Stomach (tissue), 9 donors: ENCODE results near the gene DYNLT2. TPM values are rescaled to one million over a fixed set of nuclear protein-coding genes. Genes with fewer than 3 reads are reported as not detected.

ENCODE experiments used
- DNase-seq, 2 donors: peaks; one replicate each; pipeline versions ENCODE4 v3.0.0 to v3.0.0-alpha.2; 2013 to 2019
- H3K27ac ChIP-seq, 5 donors: fragments of 200-600 bp in 4 of 5; sonication (generic) in 4 of 5; one replicate each; pipeline ENCODE4 v1.5.1; 2013 to 2019; ENCODE audit warnings: mild to moderate bottlenecking in 1 of 5, moderate library complexity in 1 of 5
- H3K27me3 ChIP-seq, 3 donors: fragments of 200-600 bp; sonication (generic); one replicate each; pipeline ENCODE4 v1.5.1; 2017 to 2019; ENCODE audit warnings: mixed run types in 1 of 3
- H3K36me3 ChIP-seq, 4 donors: fragments of 200-600 bp; sonication (generic); 1 replicate in 3 of 4; 2 replicates in 1 of 4; pipeline ENCODE4 v1.5.1; 2016 to 2019
- H3K4me1 ChIP-seq, 4 donors: fragments of 200-600 bp; sonication (generic); one replicate each; pipeline ENCODE4 v1.5.1; 2016 to 2019
- H3K4me3 ChIP-seq, 4 donors: fragments of 200-600 bp; sonication (generic) in 3 of 4; one replicate each; pipeline ENCODE4 v1.5.1; 2016 to 2019; ENCODE audit warnings: mild to moderate bottlenecking in 1 of 4
- H3K9me3 ChIP-seq, 4 donors: fragments of 200-600 bp; sonication (generic); one replicate each; pipeline ENCODE4 v1.5.1; 2016 to 2019
- EP300 ChIP-seq: sonication (generic); formaldehyde crosslinking; IDR thresholded peaks from one replicate; pipeline ENCODE4 v1.6.1; 2017; ENCODE audit warnings: antibody characterized with exemption
- POLR2A ChIP-seq, 4 donors: fragments of 450-650 bp; IDR thresholded peaks; one replicate each; pipeline ENCODE4 v1.6.1; 2016; ENCODE audit warnings: antibody characterized with exemption in 4 of 4, control low read depth in 2 of 4, mild to moderate bottlenecking in 1 of 4, moderate library complexity in 1 of 4
- POLR2AphosphoS5 ChIP-seq, 3 donors: sonication (generic); formaldehyde crosslinking; IDR thresholded peaks; one replicate each; pipeline ENCODE4 v1.6.1; 2016; ENCODE audit warnings: antibody characterized with exemption in 3 of 3
- WGBS, 5 donors: extraction: QIAGEN DNeasy Blood & Tissue Kit in 3 of 5; methylation state at CpG; one replicate each; pipeline versions ENCODE4 v1.1.5 to v1.1.7; 2013 to 2018; 5-methylcytosine and 5-hydroxymethylcytosine counted together
- intact Hi-C: fragments of 100-400 bp; cut with DNase I; formaldehyde crosslinking; loops from one replicate; pipeline ENCODE4 v1.15.1; 2023; ENCODE audit warnings: low total_unique reads
- polyA plus RNA-seq, 3 donors: library from polyadenylated mRNA; stranded (reverse); fragments of 200-250 nt; gene quantifications; one replicate each; pipeline ENCODE4 v1.2.3, GENCODE V29; 2013
- total RNA-seq, 5 donors: library from RNA; depleted of rRNA; stranded (reverse); fragments of >200 nt; gene quantifications; one replicate each; pipeline versions ENCODE4 v1.1.0 to v1.2.3, GENCODE V29; 2014 to 2016
- TF ChIP-seq, protein P1 (sequence below), 7 experiments: fragments of 450-650 bp in 4 of 7; fragments of 200-600 bp in 3 of 7; sonication (generic) in 3 of 7; IDR thresholded peaks; one replicate each; pipeline ENCODE4 v1.5.1; 2016 to 2019; ENCODE audit warnings: antibody characterized with exemption in 7 of 7, control low read depth in 2 of 7, mild to moderate bottlenecking in 1 of 7
- donor health status: healthy with polysubstance abuse.
- donor health status: Bipolar disorder and iron deficiency.
- donor health status: healthy.

Gene DYNLT2
- total and polyA plus RNA-seq, 8 donors: 0.46 to 5.3 (median 1.8) TPM; not detected in 2

DNA sequence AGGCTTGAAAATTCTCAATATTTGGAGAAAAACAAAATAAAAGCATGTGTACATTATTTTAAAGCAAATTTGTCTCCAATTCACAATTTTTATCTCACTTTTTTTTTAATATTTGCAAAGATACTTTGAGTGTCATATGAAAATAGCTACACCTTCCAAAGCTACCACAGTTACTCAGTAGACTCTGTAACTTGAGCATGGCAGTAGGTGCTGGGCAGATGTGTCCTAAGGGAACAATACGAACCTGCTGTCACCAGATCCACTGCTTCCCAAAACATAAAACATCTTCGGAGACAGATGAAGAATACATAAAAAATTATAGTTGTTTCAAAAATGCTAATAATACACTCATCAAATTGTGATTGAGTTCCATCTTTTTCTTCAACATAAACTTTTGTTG lies 60.1 kb downstream of the DYNLT2 start:
- peaks cover 2 to 52% (median 23%) of the 10 kb centered on the region in 4 donors for H3K36me3 ChIP-seq
- intact Hi-C loops: no loop called here
- no peak overlapping the region for H3K4me3 ChIP-seq
- no peak for DNase-seq
- WGBS, 5 donors: 95 to 96% (median 95%) methylated on average over 2 of the region's 2 CpGs
- no peaks in the 10 kb centered on the region for H3K27me3 ChIP-seq
- no peaks in the 10 kb centered on the region for H3K4me1 ChIP-seq
- TF ChIP-seq EP300 (no peak), POLR2A (IDR thresholded peaks at IDR 0.05) (no peak), POLR2AphosphoS5 (IDR thresholded peaks at IDR 0.05) (no peak)
- TF ChIP-seq, protein P1, sequence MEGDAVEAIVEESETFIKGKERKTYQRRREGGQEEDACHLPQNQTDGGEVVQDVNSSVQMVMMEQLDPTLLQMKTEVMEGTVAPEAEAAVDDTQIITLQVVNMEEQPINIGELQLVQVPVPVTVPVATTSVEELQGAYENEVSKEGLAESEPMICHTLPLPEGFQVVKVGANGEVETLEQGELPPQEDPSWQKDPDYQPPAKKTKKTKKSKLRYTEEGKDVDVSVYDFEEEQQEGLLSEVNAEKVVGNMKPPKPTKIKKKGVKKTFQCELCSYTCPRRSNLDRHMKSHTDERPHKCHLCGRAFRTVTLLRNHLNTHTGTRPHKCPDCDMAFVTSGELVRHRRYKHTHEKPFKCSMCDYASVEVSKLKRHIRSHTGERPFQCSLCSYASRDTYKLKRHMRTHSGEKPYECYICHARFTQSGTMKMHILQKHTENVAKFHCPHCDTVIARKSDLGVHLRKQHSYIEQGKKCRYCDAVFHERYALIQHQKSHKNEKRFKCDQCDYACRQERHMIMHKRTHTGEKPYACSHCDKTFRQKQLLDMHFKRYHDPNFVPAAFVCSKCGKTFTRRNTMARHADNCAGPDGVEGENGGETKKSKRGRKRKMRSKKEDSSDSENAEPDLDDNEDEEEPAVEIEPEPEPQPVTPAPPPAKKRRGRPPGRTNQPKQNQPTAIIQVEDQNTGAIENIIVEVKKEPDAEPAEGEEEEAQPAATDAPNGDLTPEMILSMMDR (IDR thresholded peaks at IDR 0.05): no peak
- no peak overlapping the region for H3K27ac ChIP-seq
- H3K9me3 ChIP-seq: peaks cover 0 to 19% (median 8%) of the 10 kb centered on the region in 4 donors

Other genes starting within 250 kb of the DYNLT2 start
- 100 to 1,000 TPM in 1 of 5 donors, 10 to 100 TPM in 4; 30.4 to 271 (median 53.1) TPM for gene WDR27, start 49.5 kb downstream of the DYNLT2 start, total RNA-seq
- gene WDR27, start 49.5 kb downstream of the DYNLT2 start, polyA plus RNA-seq: 10 to 100 TPM in 1 of 3 donors, 1 to 10 TPM in 2; 4.9 to 22.8 (median 5.5) TPM
- gene C6orf120, start 49.4 kb downstream of the DYNLT2 start, total RNA-seq: 10 to 100 TPM in 4 of 5 donors, 1 to 10 TPM in 1; 1.8 to 62.6 (median 22.4) TPM
- gene C6orf120, start 49.4 kb downstream of the DYNLT2 start, polyA plus RNA-seq: 1 to 10 TPM; 4.7 to 8.7 (median 6.8) TPM
- gene PHF10, start 27.1 kb downstream of the DYNLT2 start, total RNA-seq: 100 to 1,000 TPM in 1 of 5 donors, 10 to 100 TPM in 4; 10.4 to 115 (median 49.6) TPM
- 10 to 100 TPM; 30.5 to 43.2 (median 31.9) TPM for gene PHF10, start 27.1 kb downstream of the DYNLT2 start, polyA plus RNA-seq
- gene ERMARD, start 50 bp upstream of the DYNLT2 start, total RNA-seq: 10 to 100 TPM in 3 of 5 donors, 1 to 10 TPM in 2; 4.1 to 84.5 (median 13.8) TPM
- 10 to 100 TPM; 19.8 to 41.9 (median 21.8) TPM for gene ERMARD, start 50 bp upstream of the DYNLT2 start, polyA plus RNA-seq